Measurements from ENCODE around the gene FAM110A. TPM values are rescaled to one million over a fixed set of nuclear protein-coding genes. Genes with fewer than 3 reads are reported as not detected.
"Not testable (repeated sequence)": the region's sequence is repeated elsewhere in the genome, so short reads cannot be mapped to it uniquely, and the experiment has no call there.

FAM110A gene
- total RNA-seq, 2 donors from 2014 or later, result 29.6 to 58.2 TPM

DNA sequence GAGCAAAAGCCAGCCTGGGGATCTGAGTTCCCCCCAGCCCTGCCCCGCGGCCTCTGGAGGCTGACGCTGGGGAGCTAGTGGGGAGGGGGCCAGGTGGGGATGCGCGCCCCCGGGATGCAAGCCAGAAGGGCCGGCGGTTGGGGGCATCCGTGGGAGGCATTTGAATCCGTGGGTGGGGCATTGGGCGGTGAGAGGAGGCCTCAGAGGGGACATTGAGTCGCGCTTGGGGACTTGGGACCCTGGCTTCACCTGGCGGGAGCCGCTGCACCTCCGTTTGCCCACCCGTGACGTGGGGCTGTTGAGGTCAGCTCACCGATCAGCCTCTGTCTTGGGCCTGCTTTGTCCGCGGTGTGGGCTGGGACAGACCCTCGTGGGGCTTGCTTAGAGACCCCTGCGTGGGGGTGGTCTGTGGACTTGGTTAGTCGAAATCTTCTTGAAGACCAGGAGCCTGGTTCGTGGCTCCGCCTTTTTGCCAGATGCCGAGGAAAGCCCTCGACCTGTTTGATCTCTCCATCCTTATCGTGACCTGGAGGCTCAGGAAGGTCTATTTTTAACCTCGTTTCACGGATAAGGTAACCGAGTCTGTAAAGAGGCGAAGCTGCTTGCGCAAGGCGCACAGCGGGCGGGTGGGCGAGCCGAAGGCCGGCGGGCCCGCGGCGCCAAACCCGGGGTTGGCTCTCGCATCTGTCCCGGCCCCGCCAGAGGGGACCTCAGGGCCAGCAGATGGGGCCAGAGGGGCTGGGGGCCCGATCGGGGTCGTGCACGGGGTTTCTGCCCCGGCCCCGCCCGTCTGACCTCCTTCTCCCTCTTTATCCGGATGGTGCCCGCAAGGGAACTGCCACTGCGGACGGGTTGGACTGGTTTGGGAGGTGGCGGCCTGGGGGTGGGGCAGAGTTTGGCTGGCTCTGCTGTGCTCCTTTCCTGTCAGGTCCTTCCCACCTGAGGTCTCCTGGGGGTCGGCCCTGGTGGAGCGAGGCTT lies 8.3 kb downstream of the FAM110A start:
- H3K36me3 Mint-ChIP-seq, result peaks cover 12% of the 10 kb centered on the region
- H3K27me3 Mint-ChIP-seq, result no peaks in the 10 kb centered on the region
- ATAC-seq (no peak), DNase-seq (ENCODE audit: low spot score) (no peak)
- peaks cover 33 to 36% of the 10 kb centered on the region in 2 donors for H3K4me1 Mint-ChIP-seq (ENCODE audit: low read depth in 2 of 2)
- H3K27ac Mint-ChIP-seq, result no peak overlapping the region
- H3K4me3 Mint-ChIP-seq, result peak overlapping the region; percentile 49
- H3K9me3 Mint-ChIP-seq, result no peaks in the 10 kb centered on the region

DNA sequence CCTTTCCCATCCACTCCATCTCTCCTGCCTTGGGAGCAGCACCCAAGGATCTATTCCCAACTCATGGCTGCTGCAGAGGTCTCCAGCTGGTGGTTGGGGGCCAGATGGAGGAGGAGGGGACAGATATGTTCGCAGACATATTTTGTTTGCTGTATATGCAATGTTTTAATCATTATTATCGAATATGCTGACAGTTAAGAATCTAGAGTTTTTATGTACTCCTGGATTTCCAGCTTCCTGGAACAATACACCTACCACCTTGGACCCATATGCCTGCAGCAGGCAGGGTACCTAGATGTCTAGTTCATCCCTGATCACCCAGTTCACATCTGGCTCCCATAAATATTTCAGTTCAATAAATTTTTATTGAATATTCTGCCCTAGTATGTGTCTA lies 9.0 kb downstream of the FAM110A start:
- Mint-ChIP-seq H3K27ac (no peak overlapping the region), H3K36me3 (peaks cover 8% of the 10 kb centered on the region), H3K27me3 (no peaks in the 10 kb centered on the region), H3K4me1 (ENCODE audit: low read depth in 2 of 2) (peaks cover 33 to 39% of the 10 kb centered on the region in 2 donors), H3K9me3 (no peaks in the 10 kb centered on the region), H3K4me3 (no peak overlapping the region)
- no peak for DNase-seq (ENCODE audit: low spot score)
- ATAC-seq, result no peak

DNA sequence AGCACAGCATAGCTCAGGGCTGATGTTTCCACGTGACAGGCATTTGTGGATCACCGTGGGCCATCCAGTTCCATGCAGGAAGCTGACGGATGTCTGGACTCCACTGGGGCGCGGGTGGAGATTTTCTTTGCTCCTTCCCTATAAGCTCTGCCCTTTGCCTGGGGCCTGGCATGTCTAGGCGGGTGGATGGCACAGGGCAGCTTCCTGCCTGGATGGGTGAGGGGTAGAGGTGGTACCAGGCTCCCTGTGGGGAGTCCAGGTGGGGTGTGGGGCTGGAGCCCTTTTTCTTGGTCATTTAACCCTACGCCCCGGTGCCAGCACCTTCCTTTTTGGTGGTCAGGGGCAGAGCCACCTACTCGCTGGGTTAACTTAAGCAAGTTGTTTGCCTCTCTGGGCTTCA lies 10.4 kb downstream of the FAM110A start:
- H3K9me3 Mint-ChIP-seq, result no peaks in the 10 kb centered on the region
- H3K4me3 Mint-ChIP-seq, result no peak overlapping the region

DNA sequence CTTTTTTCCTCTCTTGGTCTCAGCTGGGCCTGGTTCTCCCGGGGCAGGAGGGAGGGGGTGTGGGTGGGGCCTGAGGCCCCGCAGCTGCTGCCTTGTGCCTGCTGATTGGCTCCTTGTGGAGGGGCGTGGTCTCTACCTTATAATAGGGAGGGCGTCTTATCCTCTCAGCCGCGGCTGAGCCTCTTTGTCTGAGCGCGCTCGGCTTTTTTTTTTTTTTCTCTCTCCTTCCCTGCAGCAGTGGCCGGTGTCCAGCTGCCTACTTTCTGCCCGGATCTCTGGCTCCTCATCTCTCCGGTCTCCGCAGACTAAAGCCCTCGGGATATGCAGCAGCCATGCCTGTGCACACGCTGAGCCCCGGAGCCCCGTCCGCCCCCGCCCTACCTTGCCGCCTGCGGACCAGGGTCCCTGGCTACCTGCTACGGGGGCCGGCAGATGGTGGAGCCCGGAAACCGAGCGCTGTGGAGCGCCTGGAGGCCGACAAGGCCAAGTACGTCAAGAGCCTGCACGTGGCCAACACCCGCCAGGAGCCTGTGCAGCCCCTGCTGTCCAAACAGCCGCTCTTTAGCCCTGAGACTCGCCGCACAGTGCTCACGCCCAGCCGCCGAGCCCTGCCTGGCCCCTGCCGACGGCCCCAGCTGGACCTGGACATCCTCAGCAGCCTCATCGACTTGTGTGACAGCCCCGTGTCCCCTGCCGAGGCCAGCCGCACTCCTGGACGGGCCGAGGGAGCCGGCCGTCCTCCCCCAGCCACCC lies 11.1 kb downstream of the FAM110A start:
- H3K4me1 Mint-ChIP-seq (ENCODE audit: low read depth in 2 of 2), result peaks cover 28 to 36% of the 10 kb centered on the region in 2 donors
- ATAC-seq (peak; percentile 95 to 97), DNase-seq (ENCODE audit: low spot score) (peak; percentile 89)
- H3K9me3 Mint-ChIP-seq, result no peaks in the 10 kb centered on the region
- peak overlapping the region; percentile 90 for H3K4me3 Mint-ChIP-seq
- H3K36me3 Mint-ChIP-seq, result peaks cover 7% of the 10 kb centered on the region
- peak overlapping the region; percentile 17 to 38 for H3K27ac Mint-ChIP-seq
- H3K27me3 Mint-ChIP-seq, result no peaks in the 10 kb centered on the region

More for the DNA sequence above, 10.4 kb downstream of the FAM110A start:
- Mint-ChIP-seq H3K4me1 (ENCODE audit: low read depth in 2 of 2) (peaks cover 28 to 36% of the 10 kb centered on the region in 2 donors), H3K36me3 (peaks cover 7% of the 10 kb centered on the region), H3K27me3 (no peaks in the 10 kb centered on the region), H3K27ac (peak overlapping the region; percentile 17 to 38)
- ATAC-seq, result no peak
- DNase-seq (ENCODE audit: low spot score), result no peak

DNA sequence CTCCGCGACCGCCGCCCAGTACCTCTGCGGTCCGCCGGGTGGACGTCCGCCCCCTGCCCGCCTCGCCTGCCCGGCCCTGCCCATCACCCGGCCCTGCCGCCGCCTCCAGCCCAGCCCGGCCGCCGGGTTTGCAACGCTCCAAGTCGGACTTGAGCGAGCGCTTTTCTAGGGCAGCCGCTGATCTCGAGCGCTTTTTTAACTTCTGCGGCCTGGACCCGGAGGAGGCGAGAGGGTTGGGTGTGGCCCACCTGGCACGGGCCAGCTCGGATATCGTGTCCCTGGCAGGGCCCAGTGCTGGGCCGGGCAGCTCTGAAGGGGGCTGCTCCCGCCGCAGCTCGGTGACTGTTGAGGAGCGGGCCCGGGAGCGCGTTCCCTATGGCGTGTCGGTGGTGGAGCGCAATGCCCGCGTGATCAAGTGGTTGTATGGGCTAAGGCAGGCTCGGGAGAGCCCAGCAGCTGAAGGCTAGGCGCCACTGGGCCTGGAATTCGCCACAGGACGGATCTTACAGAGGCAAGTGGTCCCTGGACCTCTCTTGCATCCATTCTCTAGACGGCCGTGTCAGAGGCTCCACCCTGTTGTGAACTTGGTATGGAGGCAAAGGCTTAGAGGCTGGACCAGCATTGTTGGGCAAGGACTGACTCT lies 11.8 kb downstream of the FAM110A start:
- Mint-ChIP-seq H3K27me3 (no peaks in the 10 kb centered on the region), H3K4me1 (ENCODE audit: low read depth in 2 of 2) (peaks cover 29 to 38% of the 10 kb centered on the region in 2 donors), H3K27ac (peak overlapping the region; percentile 89 to 94), H3K4me3 (peak overlapping the region; percentile 90), H3K9me3 (no peaks in the 10 kb centered on the region), H3K36me3 (peaks cover 8% of the 10 kb centered on the region)
- no peak for ATAC-seq
- DNase-seq (ENCODE audit: low spot score), result no peak

DNA sequence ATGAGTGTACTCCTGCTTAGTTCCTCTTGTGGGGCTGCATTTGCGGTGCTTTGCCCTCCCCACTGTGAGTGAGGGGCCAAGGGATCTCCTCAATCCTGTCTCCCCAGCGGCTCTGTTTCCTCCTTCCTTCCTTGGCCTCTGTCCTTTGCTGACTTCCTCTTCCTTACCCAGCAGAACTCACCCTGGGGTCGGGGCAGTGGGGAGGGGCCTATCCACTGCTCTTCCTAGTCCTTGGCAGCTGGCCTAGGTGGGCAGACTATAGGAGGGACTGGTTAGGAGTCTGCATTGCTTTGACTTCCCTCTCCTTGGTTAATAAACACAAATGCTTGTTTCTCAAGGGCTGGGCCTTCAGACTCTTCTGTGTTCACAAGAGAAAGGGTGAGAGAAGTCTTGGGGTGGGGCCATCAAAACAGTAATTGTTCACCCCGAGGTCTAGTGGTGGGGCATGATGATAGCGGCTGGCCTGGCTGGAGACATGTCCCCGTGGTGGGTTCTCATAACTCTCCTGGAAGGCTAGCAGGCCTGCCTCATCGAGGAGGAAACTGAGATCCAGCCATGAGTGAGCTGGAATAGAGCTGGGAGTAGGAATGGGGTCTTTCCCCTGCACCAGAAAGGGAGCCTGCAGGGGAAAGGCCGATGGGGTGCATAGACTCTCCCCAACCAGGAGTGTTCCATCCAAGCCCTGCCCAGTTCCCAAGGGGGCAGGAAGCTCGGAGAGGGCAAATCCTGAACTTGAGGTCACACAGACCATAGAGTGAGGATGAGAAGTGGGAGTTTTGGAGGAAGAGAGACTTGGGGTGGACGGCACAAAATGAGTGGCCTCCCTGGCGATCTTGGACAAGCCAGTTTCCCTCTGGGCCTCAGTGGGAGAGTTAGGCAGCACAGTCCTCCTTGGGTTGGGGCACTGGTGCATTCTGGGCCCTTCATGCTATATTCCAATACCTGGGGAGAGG lies 12.7 kb downstream of the FAM110A start:
- Mint-ChIP-seq H3K4me1 (ENCODE audit: low read depth in 2 of 2) (peaks cover 38 to 43% of the 10 kb centered on the region in 2 donors), H3K27me3 (no peaks in the 10 kb centered on the region), H3K9me3 (no peaks in the 10 kb centered on the region), H3K36me3 (peaks cover 16% of the 10 kb centered on the region), H3K4me3 (peak overlapping the region; percentile 90), H3K27ac (peak overlapping the region; percentile 89 to 94)
- ATAC-seq, result no peak
- peak; percentile 37 for DNase-seq (ENCODE audit: low spot score)

DNA sequence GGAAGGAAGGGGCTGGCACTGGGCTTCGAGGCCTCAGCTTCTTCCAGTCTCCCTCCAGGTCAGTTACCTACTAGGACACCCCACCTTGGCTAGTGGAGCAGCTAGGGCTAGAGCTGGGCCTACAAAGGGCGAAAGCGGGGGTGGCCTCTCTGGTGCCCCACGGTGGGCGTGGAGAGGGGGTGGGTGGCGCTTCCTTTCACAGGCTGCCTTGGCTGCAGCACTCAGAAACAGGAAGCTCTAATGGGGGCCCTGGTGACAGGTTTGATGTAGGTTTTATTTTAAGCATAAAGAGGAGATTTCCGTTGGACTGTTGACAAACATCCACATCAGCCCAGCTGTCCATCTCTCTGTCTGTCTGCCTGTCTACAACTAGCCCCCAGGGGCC lies 13.4 kb downstream of the FAM110A start:
- ATAC-seq, result peak; percentile 55 to 57
- Mint-ChIP-seq H3K9me3 (no peaks in the 10 kb centered on the region), H3K27ac (peak overlapping the region; percentile 89 to 94), H3K4me1 (ENCODE audit: low read depth in 2 of 2) (peaks cover 45 to 48% of the 10 kb centered on the region in 2 donors), H3K4me3 (peak overlapping the region; percentile 90), H3K36me3 (peaks cover 16% of the 10 kb centered on the region), H3K27me3 (no peaks in the 10 kb centered on the region)
- DNase-seq (ENCODE audit: low spot score), result no peak

DNA sequence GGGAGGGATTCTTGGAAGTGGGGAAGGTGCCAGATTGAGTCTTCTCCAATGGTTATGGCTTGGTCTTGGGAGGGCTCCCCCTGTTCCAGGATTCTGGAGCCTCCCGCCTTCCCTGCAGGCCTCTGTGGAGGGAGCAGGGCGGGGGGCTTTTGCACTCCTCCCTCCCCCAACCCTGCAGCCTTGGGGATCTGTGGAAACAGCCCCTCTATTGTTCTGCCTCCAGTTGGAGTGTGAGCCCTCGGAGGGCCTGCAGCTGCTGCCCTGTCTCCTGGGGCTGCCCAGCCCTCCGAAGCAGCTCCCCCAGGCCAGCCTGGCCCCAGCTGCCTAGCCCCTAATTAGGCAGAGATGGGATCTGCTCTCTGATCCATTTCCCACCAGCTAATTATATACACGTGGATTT lies 14.7 kb downstream of the FAM110A start:
- Mint-ChIP-seq H3K27me3 (no peaks in the 10 kb centered on the region), H3K4me3 (no peak overlapping the region), H3K9me3 (no peaks in the 10 kb centered on the region), H3K27ac (peak overlapping the region; percentile 89 to 94), H3K4me1 (ENCODE audit: low read depth in 2 of 2) (peaks cover 49 to 55% of the 10 kb centered on the region in 2 donors), H3K36me3 (peaks cover 19% of the 10 kb centered on the region)
- no peak for DNase-seq (ENCODE audit: low spot score)
- ATAC-seq, result no peak

DNA sequence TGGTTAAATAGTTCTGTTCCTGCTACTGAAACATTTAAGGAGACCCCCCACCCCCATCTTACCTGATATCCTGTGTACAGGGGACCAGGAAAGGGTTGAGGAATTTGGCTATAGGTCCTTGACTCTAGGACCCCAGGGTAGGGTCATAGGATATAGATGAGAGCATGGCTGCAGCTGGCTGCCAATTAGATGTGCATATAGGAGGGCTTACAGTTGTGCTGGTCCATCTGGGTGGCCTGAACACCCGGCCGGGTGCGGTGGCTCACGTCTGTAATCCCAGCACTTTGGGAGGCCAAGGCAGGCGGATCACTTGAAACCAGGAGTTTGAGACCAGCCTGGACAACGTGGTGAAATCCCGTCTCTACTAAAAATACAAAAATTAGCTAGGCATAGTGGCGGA lies 15.2 kb downstream of the FAM110A start:
- not testable (repeated sequence) for H3K27me3 Mint-ChIP-seq; H3K4me3 Mint-ChIP-seq; H3K27ac Mint-ChIP-seq; DNase-seq (ENCODE audit: low spot score); ATAC-seq; H3K9me3 Mint-ChIP-seq
- H3K36me3 Mint-ChIP-seq, result peaks cover 20% of the 10 kb centered on the region
- H3K4me1 Mint-ChIP-seq (ENCODE audit: low read depth in 2 of 2), result peaks cover 53 to 60% of the 10 kb centered on the region in 2 donors

DNA sequence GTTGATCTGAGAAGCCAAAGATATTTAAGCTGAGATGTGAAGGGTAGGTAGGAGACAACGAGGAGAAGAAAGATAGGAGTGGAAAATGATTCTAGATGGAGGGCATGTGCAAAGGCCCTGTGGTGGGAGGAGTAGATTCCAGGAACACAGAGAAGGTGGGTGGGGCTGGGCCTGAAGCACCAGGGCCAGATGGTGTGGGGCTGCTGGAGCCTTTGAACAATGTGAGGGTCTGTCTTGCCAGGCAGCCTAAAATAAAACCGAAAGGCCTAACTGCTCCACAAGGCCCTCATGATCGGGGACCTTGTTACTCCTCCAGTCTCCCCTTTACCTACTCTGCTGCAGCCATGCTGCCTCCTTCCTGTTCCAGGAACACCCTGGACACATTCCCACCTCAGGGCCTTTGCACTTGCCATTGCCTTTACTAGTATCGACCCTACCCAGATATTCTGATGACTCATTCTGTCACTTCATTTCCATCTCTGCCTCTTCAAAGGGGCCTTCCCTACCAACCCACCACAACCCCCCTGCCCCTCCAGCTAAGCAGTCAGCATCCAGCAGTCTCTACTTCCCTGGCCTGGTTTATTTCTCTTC lies 20.0 kb downstream of the FAM110A start:
- Mint-ChIP-seq H3K4me3 (peak overlapping the region; percentile 32), H3K27me3 (no peaks in the 10 kb centered on the region), H3K27ac (peak overlapping the region; percentile 70 to 90), H3K9me3 (no peaks in the 10 kb centered on the region), H3K4me1 (ENCODE audit: low read depth in 2 of 2) (peaks cover 50 to 67% of the 10 kb centered on the region in 2 donors), H3K36me3 (peaks cover 12% of the 10 kb centered on the region)
- no peak for DNase-seq (ENCODE audit: low spot score)
- peak; percentile 38 to 73 for ATAC-seq

DNA sequence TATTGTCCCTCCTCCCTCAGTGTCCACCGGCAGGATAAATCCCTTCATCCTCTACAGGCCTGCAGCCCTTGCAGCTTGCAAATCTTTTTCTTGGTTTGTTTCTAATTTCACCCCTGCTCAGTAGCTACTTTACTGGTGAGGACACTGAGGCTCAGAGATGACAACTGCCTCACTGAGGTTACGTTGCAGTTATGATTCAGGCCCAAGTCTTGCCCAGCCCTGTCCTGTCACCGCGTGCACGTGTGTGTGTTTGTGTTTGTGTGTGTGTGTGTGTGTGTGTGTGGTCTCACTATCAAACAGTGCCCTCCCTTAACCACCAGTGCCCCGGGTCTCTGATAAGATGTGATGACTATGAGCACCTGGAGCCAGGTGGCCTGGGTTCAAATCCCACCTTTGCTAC lies 21.1 kb downstream of the FAM110A start:
- DNase-seq (ENCODE audit: low spot score) (no peak), ATAC-seq (no peak)
- Mint-ChIP-seq H3K27ac (peak overlapping the region; percentile 32 to 90), H3K4me1 (ENCODE audit: low read depth in 2 of 2) (peaks cover 60 to 72% of the 10 kb centered on the region in 2 donors), H3K36me3 (peaks cover 12% of the 10 kb centered on the region), H3K9me3 (no peaks in the 10 kb centered on the region), H3K4me3 (no peak overlapping the region), H3K27me3 (no peaks in the 10 kb centered on the region)

Measured in natural killer cell treated with Interleukin-12 subunit alpha and Interleukin-12 subunit beta and Interleukin-15 and Interleukin-18, amount 100 ng/mL, for 72 hours (primary cell).